Measurements from ENCODE around the gene PFKL. TPM values are rescaled to one million over a fixed set of nuclear protein-coding genes. Genes with fewer than 3 reads are reported as not detected.

PFKL gene
- total RNA-seq, 5 donors from 2014 or later (not counting 1 experiment from before 2014, with no cell fraction given): 125 to 200 (median 162) TPM

DNA sequence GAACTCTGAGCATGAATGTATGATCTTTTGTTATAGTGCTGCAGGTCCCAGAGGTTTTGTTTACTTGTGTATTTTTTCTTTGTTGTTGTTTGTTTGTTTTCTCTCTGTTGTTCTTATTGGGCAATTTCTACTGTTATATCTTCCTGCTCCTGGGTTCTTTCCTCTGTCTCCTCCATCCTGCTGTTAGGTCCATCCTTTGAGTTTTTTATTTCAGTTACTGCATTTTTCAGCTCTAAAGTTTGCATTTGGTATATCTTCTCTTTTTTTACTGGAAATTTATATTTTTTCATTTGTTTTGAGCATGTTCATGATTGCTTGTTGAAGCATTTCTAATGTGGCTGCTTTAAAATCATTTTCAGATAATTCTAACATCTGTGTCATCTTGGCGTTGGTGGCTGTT lies 63.4 kb downstream of the PFKL start:
- Mint-ChIP-seq H3K27ac (no peak overlapping the region), H3K9me3 (peaks cover 0 to 9% (median 0%) of the 10 kb centered on the region in 3 donors), H3K4me3 (no peak overlapping the region), H3K27me3 (no peaks in the 10 kb centered on the region), H3K4me1 (peaks cover 6 to 14% (median 7%) of the 10 kb centered on the region in 3 donors), H3K36me3 (peaks cover 4% of the 10 kb centered on the region)
- Histone ChIP-seq H3K27ac (ENCODE audit: low read length) (no peak overlapping the region), H3K36me3 (ENCODE audit: control insufficient read depth in 2 of 2, extremely low read depth in 1 of 2, insufficient read depth in 1 of 2, low read length in 1 of 2) (peaks cover 0 to 4% of the 10 kb centered on the region in 2 donors), H3K4me3 (ENCODE audit: control insufficient read depth in 1 of 2, extremely low read depth in 1 of 2, low read length in 1 of 2) (no peak overlapping the region), H3K4me1 (ENCODE audit: control insufficient read depth in 1 of 2, extremely low read depth in 1 of 2, insufficient read depth in 2 of 2, low read length in 2 of 2) (no peaks in the 10 kb centered on the region), H3K9me3 (no peaks in the 10 kb centered on the region), H3K27me3 (replicated peaks in 1 of 2; ENCODE audit: control insufficient read depth in 2 of 2, extremely low read depth in 1 of 2, insufficient read depth in 2 of 2, low read length in 1 of 2) (peaks cover 0 to 13% of the 10 kb centered on the region in 2 experiments)
- POLR2A ChIA-PET: no interaction called here
- ATAC-seq (replicated peaks in 1 of 4): no peak
- CTCF ChIA-PET: no interaction called here
- no peak for DNase-seq
- WGBS (ENCODE audit: insufficient coverage): 80% methylated on average over 1 of the region's 1 CpG

DNA sequence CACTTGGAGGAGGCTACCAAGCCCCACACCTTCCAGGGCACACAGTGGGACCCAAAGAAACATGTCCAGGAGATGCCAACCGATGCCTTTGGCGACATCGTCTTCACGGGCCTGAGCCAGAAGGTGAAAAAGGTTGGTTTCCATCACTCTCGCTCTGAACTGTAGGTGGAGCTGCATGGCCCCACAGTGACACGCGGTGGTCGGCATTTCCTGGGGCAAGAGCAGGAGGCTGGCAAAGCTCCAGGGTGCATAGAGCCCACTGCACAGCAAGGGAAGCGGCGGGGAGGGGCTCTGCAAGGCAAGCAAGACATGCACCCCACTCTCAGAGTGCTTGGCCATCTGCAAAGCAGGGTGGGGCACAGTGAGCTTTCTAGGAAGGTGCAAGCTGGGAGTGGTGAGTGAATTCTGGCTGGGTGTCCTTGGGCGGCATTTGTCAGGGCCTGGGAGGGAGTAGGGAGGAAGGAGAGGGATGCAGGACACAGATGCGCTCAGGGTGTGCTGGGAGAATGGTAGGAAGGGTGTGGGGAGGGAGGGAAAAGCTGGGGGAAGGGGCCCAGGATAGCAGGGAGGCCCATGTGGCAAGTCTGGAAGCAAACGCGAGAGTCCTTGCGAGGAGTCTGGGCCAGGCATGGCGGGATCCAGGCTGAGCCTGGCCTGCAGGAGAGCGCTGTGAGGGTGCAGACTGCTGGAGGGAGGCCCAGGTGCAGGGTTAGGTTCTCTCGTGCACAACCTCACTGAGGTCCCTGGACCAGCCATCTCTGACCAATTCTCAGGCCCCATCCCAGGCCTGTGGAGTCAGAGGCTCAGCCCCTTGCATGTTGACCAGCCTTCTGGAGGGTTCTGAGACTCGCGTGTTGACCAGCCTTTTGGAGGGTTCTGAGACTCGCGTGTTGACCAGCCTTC lies 64.5 kb downstream of the PFKL start:
- H3K27me3 Mint-ChIP-seq: no peaks in the 10 kb centered on the region
- Histone ChIP-seq H3K9me3 (no peaks in the 10 kb centered on the region), H3K4me3 (ENCODE audit: control insufficient read depth in 1 of 2, extremely low read depth in 1 of 2, low read length in 1 of 2) (no peak overlapping the region), H3K4me1 (ENCODE audit: control insufficient read depth in 1 of 2, extremely low read depth in 1 of 2, insufficient read depth in 2 of 2, low read length in 2 of 2) (no peaks in the 10 kb centered on the region), H3K27ac (ENCODE audit: low read length) (no peak overlapping the region), H3K36me3 (ENCODE audit: control insufficient read depth in 2 of 2, extremely low read depth in 1 of 2, insufficient read depth in 1 of 2, low read length in 1 of 2) (peaks cover 0 to 4% of the 10 kb centered on the region in 2 donors), H3K27me3 (replicated peaks in 1 of 2; ENCODE audit: control insufficient read depth in 2 of 2, extremely low read depth in 1 of 2, insufficient read depth in 2 of 2, low read length in 1 of 2) (peaks cover 0 to 13% of the 10 kb centered on the region in 2 experiments)
- ATAC-seq (replicated peaks in 1 of 4) (no peak), DNase-seq (no peak)
- CTCF ChIA-PET: interaction anchor here in 1 of 2 donors (1.2 kb wide), 1 partner anchor 9 kb away, joined by 3 read pairs; no protein-coding TSS in a partner anchor
- no peak overlapping the region for H3K4me3 Mint-ChIP-seq
- no peak overlapping the region for H3K27ac Mint-ChIP-seq
- H3K9me3 Mint-ChIP-seq: peaks cover 0 to 9% (median 0%) of the 10 kb centered on the region in 3 donors
- H3K4me1 Mint-ChIP-seq: peaks cover 6 to 14% (median 7%) of the 10 kb centered on the region in 3 donors
- POLR2A ChIA-PET: no interaction called here
- peaks cover 4% of the 10 kb centered on the region for H3K36me3 Mint-ChIP-seq
- WGBS (ENCODE audit: insufficient coverage): 81% methylated on average over 16 of the region's 22 CpGs

DNA sequence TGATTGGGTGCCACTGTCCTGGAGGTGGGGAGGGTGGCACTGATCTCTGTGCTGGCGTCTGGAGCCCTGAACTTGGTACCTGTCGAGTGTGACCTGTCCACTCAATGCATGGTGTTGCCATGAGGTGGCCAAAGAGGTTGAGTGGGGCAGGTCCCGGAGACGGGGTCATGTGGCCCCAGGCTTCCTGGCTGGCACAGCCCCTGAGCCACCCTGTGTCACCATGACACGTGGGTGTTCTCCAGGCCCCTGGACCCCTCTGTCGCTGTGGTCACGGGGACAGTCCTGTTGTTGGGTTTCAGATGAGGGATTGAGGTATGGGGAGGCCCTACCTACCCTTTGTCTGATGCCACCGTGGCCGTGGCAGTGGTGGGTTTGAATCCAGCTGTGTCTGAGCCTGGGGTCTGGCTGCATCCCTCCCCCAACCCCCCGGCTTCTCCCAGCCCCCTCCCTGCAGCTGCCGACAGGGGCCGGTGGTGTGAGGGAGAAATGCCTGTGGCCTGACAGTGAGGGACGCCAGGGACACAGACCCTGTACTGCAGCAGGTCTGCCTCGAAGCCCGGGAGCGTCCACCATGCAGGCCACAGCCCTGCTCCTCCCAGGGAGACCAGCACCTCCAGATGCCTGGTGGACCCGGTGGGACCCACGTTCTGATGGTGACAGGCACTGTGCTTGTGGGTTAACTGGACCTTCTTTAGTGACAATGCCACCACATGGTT lies 65.6 kb downstream of the PFKL start:
- Histone ChIP-seq H3K36me3 (ENCODE audit: control insufficient read depth in 2 of 2, extremely low read depth in 1 of 2, insufficient read depth in 1 of 2, low read length in 1 of 2) (peaks cover 0 to 4% of the 10 kb centered on the region in 2 donors), H3K27ac (ENCODE audit: low read length) (no peak overlapping the region), H3K9me3 (no peaks in the 10 kb centered on the region), H3K27me3 (replicated peaks in 1 of 2; ENCODE audit: control insufficient read depth in 2 of 2, extremely low read depth in 1 of 2, insufficient read depth in 2 of 2, low read length in 1 of 2) (peaks cover 0 to 13% of the 10 kb centered on the region in 2 experiments), H3K4me1 (ENCODE audit: control insufficient read depth in 1 of 2, extremely low read depth in 1 of 2, insufficient read depth in 2 of 2, low read length in 2 of 2) (no peaks in the 10 kb centered on the region), H3K4me3 (ENCODE audit: control insufficient read depth in 1 of 2, extremely low read depth in 1 of 2, low read length in 1 of 2) (no peak overlapping the region)
- WGBS (ENCODE audit: insufficient coverage): 92% methylated on average over 12 of the region's 18 CpGs
- POLR2A ChIA-PET: no interaction called here
- Mint-ChIP-seq H3K4me3 (no peak overlapping the region), H3K36me3 (peaks cover 4% of the 10 kb centered on the region), H3K27ac (no peak overlapping the region), H3K27me3 (no peaks in the 10 kb centered on the region), H3K4me1 (peaks cover 2 to 6% (median 4%) of the 10 kb centered on the region in 3 donors), H3K9me3 (peaks cover 0 to 9% (median 0%) of the 10 kb centered on the region in 3 donors)
- ATAC-seq (replicated peaks in 1 of 4) (no peak), DNase-seq (no peak)
- CTCF ChIA-PET: no interaction called here

DNA sequence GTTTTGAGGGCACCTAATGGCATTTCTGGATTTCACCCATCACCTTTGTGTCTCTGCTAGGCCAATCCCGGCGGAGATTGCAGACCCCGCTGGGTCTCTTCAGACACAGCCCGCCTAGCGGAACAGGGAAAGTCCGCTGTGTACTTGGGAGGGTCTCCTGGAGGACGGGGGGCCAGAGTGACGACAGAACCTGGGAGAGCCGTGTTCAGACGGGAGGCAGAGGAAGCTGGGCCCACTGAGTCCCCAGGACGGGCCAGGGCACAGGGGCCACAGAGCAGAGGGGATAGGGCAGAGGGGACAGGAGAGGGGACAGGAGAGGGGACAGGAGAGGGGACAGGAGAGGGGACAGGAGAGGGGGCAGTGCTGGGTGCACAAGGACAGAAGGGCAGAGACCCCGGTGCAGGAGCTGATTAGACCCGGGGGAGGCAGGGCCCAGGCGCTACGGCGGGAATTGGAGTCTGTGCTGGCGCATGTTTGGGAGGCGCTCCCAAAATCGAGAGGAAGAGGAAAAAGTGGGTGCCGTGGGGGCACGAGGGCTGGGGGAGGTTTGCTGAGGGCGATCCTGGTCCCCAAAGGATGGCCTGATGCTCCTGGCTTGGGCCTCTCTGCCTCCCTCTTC lies 66.2 kb downstream of the PFKL start:
- Mint-ChIP-seq H3K27ac (no peak overlapping the region), H3K4me1 (peaks cover 0 to 2% (median under 1%) of the 10 kb centered on the region in 3 donors), H3K4me3 (no peak overlapping the region), H3K36me3 (peaks cover 4% of the 10 kb centered on the region), H3K9me3 (peaks cover 0 to 9% (median 0%) of the 10 kb centered on the region in 3 donors), H3K27me3 (no peaks in the 10 kb centered on the region)
- POLR2A ChIA-PET: no interaction called here
- Histone ChIP-seq H3K27me3 (replicated peaks in 1 of 2; ENCODE audit: control insufficient read depth in 2 of 2, extremely low read depth in 1 of 2, insufficient read depth in 2 of 2, low read length in 1 of 2) (peaks cover 0 to 13% of the 10 kb centered on the region in 2 experiments), H3K36me3 (ENCODE audit: control insufficient read depth in 2 of 2, extremely low read depth in 1 of 2, insufficient read depth in 1 of 2, low read length in 1 of 2) (peaks cover 0 to 4% of the 10 kb centered on the region in 2 donors), H3K4me3 (ENCODE audit: control insufficient read depth in 1 of 2, extremely low read depth in 1 of 2, low read length in 1 of 2) (no peak overlapping the region), H3K4me1 (ENCODE audit: control insufficient read depth in 1 of 2, extremely low read depth in 1 of 2, insufficient read depth in 2 of 2, low read length in 2 of 2) (no peaks in the 10 kb centered on the region), H3K27ac (ENCODE audit: low read length) (no peak overlapping the region), H3K9me3 (no peaks in the 10 kb centered on the region)
- ATAC-seq (replicated peaks in 1 of 4) (no peak), DNase-seq (no peak)
- WGBS (ENCODE audit: insufficient coverage): 92% methylated on average over 18 of the region's 22 CpGs
- CTCF ChIA-PET: interaction anchor here in 1 of 2 donors (0.5 kb wide), 1 partner anchor 584 kb away, joined by 3 read pairs; no protein-coding TSS in a partner anchor

DNA sequence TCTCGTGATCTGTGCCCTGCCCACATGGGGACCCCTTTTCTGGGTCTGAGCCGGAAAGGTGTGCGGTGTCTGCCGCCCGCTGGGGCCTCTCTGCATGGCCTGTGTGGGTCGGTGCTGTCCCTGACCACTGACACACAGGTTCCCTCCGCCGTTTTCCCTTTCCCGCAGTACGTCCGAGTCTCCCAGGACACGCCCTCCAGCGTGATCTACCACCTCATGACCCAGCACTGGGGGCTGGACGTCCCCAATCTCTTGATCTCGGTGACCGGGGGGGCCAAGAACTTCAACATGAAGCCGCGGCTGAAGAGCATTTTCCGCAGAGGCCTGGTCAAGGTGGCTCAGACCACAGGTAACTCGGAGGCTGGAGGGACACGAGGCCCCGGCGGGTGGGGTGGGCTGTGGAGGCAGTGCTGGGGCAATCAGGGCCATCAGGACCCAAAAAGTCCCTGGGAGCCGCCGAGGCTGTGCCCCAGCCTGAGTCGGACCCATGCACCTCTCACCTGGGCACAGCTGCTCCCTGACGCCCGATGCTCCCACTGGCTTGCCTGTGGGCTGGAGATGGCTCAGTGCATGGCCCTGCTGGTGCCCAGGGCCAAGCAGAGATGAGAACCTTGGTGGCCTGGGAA lies 66.8 kb downstream of the PFKL start:
- 96% methylated on average over 28 of the region's 28 CpGs for WGBS (ENCODE audit: insufficient coverage)
- no peak for ATAC-seq (replicated peaks in 1 of 4)

More for the DNA sequence above, 66.8 kb downstream of the PFKL start:
- Histone ChIP-seq H3K9me3 (no peaks in the 10 kb centered on the region), H3K4me3 (ENCODE audit: control insufficient read depth in 1 of 2, extremely low read depth in 1 of 2, low read length in 1 of 2) (no peak overlapping the region), H3K27ac (ENCODE audit: low read length) (no peak overlapping the region), H3K4me1 (ENCODE audit: control insufficient read depth in 1 of 2, extremely low read depth in 1 of 2, insufficient read depth in 2 of 2, low read length in 2 of 2) (no peaks in the 10 kb centered on the region), H3K27me3 (replicated peaks in 1 of 2; ENCODE audit: control insufficient read depth in 2 of 2, extremely low read depth in 1 of 2, insufficient read depth in 2 of 2, low read length in 1 of 2) (peaks cover 0 to 13% of the 10 kb centered on the region in 2 experiments), H3K36me3 (ENCODE audit: control insufficient read depth in 2 of 2, extremely low read depth in 1 of 2, insufficient read depth in 1 of 2, low read length in 1 of 2) (peaks cover 0 to 4% of the 10 kb centered on the region in 2 donors)
- POLR2A ChIA-PET: no interaction called here
- H3K9me3 Mint-ChIP-seq: peaks cover 0 to 9% (median 0%) of the 10 kb centered on the region in 3 donors
- CTCF ChIA-PET: interaction anchor here in 1 of 2 donors (0.5 kb wide), 1 partner anchor 583 kb away, joined by 3 read pairs; no protein-coding TSS in a partner anchor
- H3K36me3 Mint-ChIP-seq: peaks cover 4% of the 10 kb centered on the region
- no peak for DNase-seq
- H3K4me1 Mint-ChIP-seq: peaks cover 0 to 2% (median 0%) of the 10 kb centered on the region in 3 donors
- no peak overlapping the region for H3K4me3 Mint-ChIP-seq
- H3K27me3 Mint-ChIP-seq: no peaks in the 10 kb centered on the region
- no peak overlapping the region for H3K27ac Mint-ChIP-seq
